GM18907 (cell line): Measurements from ENCODE around the gene MANSC1.

ENCODE experiments used
- ATAC-seq: cut with Tn5 transposase; IDR thresholded peaks from one replicate; pipeline ENCODE4 v1.9.1; 2021; ENCODE audit warnings: mild to moderate bottlenecking, moderate library complexity; ENCODE audit not compliant: unreplicated experiment

Gene MANSC1

DNA sequence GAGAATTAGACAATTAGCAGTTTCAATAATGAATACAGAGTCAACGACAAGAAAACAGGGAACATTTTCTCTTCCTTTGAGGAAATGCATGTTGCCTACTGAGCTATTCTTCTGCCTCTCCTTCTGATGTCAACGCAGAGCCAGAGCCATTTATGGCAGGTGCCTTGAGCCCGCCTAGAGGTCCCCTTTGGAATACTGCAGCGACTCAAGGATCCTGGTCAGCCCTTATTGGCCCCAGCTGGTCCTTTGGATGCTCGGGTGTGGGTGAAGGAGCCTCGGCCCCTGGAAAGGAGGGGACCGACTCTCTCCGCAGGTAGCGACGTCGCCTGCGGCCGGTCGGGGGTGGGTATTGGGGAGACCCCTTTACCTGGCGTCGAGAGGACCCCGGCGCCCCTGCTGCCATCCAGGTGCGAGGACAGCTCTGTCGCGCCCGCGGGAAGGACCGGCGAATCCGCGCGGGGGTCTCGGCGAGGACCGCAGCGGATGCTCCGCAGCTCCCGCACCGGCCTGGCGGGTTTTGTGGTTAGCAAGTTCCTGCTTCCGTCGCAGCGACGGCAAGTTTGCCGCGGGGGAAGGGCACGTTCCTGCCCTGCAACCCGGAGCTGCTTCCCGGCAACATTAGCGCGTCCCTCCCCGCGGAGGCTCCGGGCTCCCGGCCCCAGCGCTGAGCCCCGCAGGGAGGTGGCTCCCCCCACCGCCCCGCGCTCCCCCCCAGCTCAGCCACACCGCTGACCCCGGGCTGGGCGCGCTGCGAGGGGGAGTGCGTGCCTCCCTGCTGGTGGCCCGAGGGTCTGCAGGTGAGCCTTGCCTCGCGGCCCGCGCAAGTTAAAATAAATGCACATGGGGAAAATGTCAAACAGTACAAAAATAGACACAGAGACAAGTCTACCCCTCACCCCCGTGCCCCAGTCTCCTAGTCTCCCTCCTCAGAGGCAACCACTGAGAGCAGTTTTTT lies at the start of gene MANSC1:
TSS of gene MANSC1 (minus strand) at position 532 of the 955 bp plus-strand sequence. CDS start 6,928 bp downstream, outside the sequence.
- no peak for ATAC-seq

DNA sequence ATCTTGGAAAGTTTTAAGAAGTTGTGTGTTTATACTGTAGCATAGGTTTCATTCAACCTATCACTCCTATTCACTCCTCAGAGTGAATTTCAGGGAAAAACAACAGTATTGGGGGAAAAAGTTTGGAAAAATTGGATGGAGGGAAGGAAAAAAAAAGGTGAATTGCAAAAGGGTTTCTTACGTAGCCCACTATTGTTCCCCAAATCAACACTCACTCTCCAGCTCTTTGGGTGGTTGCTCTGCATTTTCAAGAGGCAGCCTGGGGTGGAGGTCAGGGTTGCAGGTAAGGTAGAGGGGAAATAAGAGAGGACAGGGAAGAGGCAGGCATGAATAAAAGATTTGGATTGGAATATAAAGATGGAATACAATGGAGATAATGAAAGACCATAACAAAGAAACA lies 49.1 kb upstream of the MANSC1 start:
- no peak for ATAC-seq

DNA sequence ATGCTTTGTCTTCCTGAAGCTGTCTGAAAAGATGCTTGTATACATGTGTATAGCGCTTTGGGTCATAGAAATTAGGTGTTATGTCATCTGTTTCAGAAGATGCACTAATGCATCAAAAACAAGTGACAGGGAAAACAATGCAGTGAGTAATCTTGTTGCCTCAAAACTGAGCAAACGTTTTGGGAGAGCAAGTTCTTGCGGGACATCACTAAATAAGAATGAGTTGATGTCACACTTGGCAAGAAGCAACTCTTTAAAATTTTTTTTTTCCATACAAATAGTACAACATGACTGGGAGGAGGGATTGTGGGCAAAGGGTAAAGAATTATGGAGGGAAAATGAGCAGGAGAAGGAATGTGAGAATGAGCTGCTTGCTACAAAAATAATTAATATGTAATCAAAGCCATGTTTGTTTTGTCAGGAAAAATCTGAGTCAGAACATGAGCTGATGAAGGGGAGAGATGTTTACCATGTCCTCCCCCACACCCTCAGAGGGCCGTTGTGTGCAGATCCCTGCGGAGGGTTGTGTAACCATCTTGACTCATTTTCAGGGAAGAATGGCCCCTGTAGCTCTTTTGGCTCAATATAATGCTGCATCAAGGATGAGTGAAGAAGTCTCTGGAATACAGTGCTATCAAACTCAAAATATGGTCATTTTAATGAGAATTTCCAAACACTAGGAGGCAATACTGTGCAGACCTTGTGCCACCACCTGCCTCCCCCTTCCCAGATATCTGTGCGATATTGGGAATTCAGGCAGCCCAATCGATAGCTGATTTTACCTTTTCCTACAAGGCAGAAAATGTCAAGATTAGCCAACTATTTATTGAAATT lies 48.2 kb upstream of the MANSC1 start:
- no peak for ATAC-seq

- no peak for ATAC-seq
These were observed 47.1 kb upstream of the MANSC1 start for GRCh38 chr12:12397184-12397583.

GRCh38 chr12:12396694-12397093 lies 46.7 kb upstream of the MANSC1 start:
- ATAC-seq, result no peak

- ATAC-seq, result no peak
These were observed 43.1 kb upstream of the MANSC1 start for GRCh38 chr12:12393171-12393570.

DNA sequence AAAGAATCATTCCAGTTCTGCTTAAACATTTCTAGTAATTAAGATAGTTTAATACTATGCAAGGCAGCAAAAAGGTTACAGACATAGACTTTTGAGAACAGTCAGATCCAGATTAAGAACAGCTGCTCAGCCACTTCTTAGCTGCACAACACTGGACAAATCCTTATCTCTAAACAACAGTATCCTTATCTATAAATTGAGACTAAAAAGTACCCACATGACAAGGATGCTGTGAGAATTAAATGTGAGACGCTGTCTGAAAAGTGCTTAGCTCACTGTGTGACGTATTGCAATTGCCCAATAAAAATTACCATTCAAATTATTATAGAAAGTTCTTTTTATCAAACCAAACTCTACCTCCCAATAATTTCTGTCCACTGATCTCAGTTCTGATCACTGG lies 42.4 kb upstream of the MANSC1 start:
- ATAC-seq, result no peak

- ATAC-seq, result no peak
These were observed 37.5 kb upstream of the MANSC1 start for GRCh38 chr12:12387501-12387900.

GRCh38 chr12:12384571-12385340 lies 34.7 kb upstream of the MANSC1 start:
- no peak for ATAC-seq

GRCh38 chr12:12381982-12382381 lies 31.9 kb upstream of the MANSC1 start:
- ATAC-seq, result no peak

- ATAC-seq, result no peak
These were observed 31.0 kb upstream of the MANSC1 start for GRCh38 chr12:12380949-12381593.

- no peak for ATAC-seq
These were observed 30.0 kb upstream of the MANSC1 start for GRCh38 chr12:12379831-12380730.

DNA sequence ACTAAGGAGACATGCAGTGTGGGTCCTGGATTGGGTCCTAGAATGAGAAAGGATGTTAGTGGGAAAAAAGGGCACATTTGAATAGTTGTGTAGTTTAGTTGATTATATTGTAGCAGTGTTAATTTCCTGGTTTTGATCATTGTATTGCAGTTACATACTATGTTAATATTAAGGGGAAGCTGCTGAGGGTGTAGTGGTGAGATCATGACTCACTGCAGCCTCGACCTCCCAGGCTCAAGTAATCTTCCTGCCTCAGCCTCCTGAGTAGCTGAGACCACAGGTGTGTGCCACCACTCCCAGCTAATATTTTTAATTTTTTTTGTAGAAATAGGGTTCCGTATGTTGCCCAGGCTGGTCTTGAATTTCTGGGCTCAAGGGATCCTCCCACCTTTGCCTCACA lies 28.6 kb upstream of the MANSC1 start:
- no peak for ATAC-seq

DNA sequence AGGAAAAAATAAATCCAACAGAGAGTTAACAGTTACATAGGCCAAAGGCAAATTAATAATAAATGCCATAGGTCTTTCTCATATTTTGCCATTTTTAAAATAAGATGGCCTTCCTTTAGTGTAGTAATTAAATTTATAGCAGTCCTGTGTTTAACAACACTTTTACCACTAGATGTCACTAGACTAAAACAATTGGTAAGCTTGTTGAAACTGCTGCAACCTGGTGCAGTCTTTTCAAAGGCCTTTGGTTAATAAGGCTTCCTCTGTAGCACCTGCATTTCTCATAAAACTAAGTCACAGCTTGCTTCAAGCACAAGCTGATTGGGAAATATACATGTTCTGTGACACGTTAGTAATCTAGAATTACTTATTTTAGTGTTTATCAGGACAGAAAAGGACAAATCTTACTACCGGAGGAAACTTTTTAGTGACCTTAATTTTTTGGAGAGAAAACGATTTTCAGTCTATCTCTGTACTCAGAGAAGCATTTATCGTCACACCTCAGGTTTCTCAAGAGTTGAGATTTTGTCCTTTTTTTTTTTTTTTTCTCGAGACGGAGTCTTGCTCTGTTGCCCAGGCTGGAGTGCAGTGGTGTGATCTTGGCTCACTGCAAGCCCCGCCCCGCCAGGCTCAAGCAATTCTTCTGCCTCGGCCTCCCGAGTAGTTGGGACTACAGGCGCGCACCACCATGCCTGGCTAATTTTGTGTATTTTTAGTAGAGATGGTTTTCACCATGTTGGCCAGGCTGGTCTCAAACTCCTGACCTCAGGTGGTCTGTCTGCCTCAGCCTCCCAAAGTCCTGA lies 26.8 kb upstream of the MANSC1 start:
- no peak for ATAC-seq

DNA sequence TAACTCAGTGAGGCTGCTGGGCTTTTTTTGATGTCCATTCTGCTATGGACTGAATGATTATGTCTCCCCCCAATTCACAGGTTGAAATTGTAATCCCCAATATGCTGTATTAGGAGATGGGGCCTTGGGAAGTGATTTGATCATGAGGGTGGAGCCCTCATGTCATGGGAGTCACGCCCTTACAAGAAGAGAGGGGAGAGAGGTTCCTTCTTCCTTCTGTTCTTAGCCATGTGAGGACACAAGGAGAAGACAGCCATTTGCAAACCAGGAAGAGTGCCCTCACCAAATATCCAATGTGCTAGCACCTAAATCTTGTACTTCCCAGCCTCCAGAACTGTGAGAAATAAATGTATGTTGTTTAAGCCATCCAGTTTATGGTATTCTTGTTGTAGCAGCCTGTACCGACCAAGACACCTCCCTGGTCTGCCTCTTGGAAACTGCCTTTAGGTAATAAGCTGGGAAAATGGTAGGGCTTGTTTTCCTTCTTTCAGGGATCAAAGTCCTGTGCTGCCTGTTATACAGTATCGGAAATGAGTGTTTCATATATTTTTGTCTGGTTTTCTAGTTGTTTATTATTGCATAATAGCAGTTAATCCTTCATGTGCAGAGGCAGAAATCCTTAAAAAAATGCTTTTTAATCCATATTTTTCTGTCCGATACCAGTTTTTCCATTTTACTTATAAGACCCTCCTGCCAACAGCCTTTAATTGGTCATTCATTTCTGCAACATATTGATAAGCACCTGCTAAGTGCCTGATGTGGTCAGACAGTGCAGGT lies 23.1 kb upstream of the MANSC1 start:
- no peak for ATAC-seq

GRCh38 chr12:12367482-12367998 lies 17.5 kb upstream of the MANSC1 start:
- no peak for ATAC-seq

DNA sequence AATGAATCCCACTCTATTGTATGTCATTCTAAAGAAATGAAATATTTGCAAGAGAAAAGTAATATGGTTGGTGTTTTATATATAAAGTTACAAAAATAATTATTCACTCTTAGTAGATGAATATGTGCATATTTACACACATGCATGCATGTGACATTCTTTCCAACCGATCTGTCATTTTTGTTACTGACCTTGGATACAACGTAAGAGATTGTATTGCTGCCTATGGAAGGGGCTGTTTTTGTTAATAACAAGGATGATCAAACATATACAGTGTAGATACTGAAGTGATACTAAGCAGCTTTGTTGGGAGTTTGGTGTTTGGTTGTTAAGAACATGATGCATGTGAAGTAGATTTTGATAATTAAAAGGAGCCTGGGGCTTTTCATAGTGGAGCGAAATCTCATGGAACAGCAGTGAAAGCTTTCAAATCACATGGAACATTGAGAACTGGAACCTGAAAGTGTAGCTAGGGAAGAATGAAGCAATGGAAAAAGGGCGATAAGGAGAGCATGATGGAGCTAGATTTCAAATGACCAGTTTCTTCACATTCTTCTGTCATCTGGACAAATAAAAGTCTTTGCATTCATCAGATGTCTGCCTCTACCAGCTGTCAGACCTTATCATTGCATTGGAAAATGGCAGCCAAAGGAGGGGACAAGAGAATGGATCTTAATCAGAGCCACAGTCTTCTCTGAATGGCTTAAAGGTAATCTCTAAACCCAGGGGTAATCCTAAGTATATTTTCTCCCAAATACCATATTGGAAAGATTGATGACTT lies 16.8 kb upstream of the MANSC1 start:
- no peak for ATAC-seq
